Activated T-cell treated with anti-CD3 and anti-CD28 coated beads, Interleukin-2, amount 50 U/mL, for 1 hour (primary cell): ENCODE data around the gene TTLL13.

Experiments used
- DNase-seq: peaks from one replicate; pipeline ENCODE4 v3.0.0-alpha.2; 2020

The TTLL13 gene, protein sequence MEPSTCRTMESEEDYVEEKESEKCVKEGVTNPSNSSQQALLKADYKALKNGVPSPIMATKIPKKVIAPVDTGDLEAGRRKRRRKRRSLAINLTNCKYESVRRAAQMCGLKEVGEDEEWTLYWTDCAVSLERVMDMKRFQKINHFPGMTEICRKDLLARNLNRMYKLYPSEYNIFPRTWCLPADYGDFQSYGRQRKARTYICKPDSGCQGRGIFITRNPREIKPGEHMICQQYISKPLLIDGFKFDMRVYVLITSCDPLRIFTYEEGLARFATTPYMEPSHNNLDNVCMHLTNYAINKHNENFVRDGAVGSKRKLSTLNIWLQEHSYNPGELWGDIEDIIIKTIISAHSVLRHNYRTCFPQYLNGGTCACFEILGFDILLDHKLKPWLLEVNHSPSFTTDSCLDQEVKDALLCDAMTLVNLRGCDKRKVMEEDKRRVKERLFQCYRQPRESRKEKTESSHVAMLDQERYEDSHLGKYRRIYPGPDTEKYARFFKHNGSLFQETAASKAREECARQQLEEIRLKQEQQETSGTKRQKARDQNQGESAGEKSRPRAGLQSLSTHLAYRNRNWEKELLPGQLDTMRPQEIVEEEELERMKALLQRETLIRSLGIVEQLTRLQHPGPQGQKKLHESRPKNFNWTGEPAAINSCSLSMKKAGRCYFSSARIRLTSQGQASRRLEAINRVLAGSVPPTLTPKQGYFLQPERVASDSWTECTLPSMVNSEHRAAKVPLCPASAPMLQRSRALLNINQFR

GRCh38 chr15:90249203-90249863 lies at the start of gene TTLL13:
TSS of gene TTLL13 (plus strand) at chr15:90249556. CDS start at chr15:90250631, 1,075 bp downstream.
- DNase-seq: peak; percentile 61

DNA sequence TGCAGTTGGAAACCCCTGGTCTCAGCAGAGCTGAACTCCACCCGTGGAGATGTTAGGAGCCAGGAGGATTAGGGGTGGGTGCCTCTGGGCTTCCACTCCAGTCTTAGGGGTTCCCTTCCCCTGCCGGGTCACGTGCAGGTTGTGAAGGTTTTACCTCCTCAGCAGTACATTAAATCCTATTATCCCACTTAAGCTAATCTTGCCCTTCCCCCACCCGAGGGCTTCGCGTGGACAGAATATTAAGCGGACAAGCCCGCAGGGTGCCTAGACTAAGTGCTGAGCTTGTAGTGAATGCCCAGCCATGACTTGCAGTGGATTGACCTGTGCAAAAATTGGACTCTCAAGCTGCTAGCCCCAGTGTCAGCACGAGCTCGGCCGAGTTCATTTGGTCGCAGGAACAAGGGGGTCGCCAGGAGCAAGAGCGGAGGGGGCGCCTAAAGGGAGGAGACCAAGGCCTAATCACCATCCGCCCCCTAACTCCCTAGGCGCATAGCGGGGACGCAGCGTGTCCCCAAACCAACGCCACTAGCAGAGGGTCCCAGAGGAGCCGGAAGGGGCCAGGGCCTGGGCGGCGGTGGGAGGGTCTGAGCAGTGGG lies 48.7 kb upstream of the TTLL13 start:
- DNase-seq: no peak

DNA sequence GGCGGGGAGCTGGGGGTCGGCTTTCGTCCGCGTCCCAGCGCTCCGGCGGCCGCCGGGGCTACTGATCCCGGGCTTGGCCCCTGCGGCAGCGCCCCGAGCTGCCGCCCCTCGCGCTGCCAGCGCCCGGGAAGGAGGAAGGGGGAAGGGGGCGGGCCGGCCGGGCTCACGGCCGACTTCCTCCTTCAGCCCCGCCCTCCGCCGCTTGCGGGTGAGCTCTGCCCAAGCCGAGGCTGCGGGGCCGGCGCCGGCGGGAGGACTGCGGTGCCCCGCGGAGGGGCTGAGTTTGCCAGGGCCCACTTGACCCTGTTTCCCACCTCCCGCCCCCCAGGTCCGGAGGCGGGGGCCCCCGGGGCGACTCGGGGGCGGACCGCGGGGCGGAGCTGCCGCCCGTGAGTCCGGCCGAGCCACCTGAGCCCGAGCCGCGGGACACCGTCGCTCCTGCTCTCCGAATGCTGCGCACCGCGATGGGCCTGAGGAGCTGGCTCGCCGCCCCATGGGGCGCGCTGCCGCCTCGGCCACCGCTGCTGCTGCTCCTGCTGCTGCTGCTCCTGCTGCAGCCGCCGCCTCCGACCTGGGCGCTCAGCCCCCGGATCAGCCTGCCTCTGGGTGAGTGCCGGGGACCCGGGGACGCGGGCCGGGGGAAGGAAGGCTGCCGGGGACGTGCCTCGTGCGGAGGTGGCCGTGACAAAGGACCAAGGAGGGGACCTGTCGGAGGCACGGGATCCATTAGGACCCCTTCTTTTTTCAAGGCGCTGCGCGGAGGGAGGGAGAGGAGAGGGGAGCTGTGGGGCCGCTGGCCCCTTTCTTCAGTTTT lies 48.0 kb upstream of the TTLL13 start, which contains the start of gene SEMA4B:
SEMA4B (plus strand) TSS at position 201 of the 814 bp plus-strand sequence; CDS start at position 450, 249 bp downstream.
- DNase-seq: peak; percentile 77

GRCh38 chr15:90201944-90202375 lies 47.4 kb upstream of the TTLL13 start:
- DNase-seq: no peak

- no peak for DNase-seq
Measured at GRCh38 chr15:90202929-90203328, 46.4 kb upstream of the TTLL13 start.

DNA sequence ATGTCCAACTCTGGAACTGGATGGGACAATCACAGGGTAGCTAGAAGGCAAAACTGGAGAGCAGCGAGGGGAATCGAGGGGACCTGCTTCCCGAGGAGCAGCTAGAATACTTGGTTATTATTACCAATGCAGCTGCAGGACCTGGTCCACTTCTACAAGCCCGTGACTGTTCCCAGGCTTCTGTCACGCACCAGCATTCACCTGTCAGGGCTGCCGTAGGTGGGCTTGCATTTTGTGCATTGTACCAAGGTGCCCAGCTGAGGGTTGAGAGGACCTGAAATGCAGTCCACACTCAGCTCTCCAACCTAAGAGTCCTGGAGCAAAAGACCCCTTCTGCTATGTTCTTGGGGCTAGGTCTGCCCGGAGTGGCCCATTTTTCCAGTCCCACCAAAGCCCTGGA lies 45.9 kb upstream of the TTLL13 start:
- no peak for DNase-seq

DNA sequence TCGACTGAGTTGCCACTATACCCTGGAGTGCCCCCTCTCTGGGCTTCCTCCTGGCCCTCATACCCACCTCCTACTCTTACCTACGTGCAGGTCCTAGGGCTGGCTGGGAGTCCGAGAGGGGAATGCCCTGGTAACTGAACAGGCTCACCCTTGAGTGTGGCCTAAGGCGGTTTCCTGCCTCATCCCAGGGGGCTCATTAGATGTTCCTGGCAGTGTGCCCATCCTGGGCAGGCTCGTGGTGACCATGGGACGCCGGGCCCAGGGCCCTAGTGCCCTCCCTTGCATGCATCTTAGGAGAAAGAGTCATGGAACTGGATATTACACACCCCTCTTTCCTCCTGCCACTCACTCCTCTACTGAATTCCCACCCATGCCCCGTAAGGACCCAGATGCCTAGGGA lies 45.4 kb upstream of the TTLL13 start:
- DNase-seq: no peak

- DNase-seq: no peak
Measured at GRCh38 chr15:90205050-90205848, 44.1 kb upstream of the TTLL13 start.

GRCh38 chr15:90205886-90206285 lies 43.5 kb upstream of the TTLL13 start:
- DNase-seq: no peak

DNA sequence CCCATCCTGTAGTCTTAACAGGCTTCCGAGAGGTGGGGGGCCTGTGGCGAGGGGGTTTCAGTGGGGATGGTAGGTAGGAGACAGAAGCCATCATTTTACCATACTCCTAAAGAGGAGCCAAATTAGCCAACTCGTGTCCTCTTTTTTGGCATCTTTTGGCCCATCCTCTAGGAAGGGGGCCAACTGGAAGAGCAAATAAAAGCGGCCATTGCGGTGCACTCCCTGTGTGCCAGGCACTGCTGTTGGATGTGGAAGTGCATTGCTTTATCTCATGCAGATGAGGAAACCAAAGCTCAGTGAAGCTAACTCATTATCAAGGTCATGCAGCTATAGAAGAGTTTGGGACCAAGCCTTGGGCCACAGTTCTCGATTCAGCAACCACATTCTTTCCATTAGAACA lies 42.1 kb upstream of the TTLL13 start:
- no peak for DNase-seq

GRCh38 chr15:90208356-90208755 lies 41.0 kb upstream of the TTLL13 start:
- DNase-seq: no peak

GRCh38 chr15:90209591-90209990 lies 39.8 kb upstream of the TTLL13 start:
- no peak for DNase-seq

- no peak for DNase-seq
Measured at GRCh38 chr15:90210593-90210992, 38.8 kb upstream of the TTLL13 start.

- no peak for DNase-seq
Measured at GRCh38 chr15:90211009-90211408, 38.3 kb upstream of the TTLL13 start.

GRCh38 chr15:90211440-90212143 lies 37.8 kb upstream of the TTLL13 start:
- no peak for DNase-seq

GRCh38 chr15:90212221-90213098 lies 36.9 kb upstream of the TTLL13 start:
- no peak for DNase-seq

GRCh38 chr15:90213122-90213817 lies 36.1 kb upstream of the TTLL13 start:
- no peak for DNase-seq

GRCh38 chr15:90213818-90214204 lies 35.5 kb upstream of the TTLL13 start:
- no peak for DNase-seq
